Tibial artery (tissue), 4 donors: ENCODE measurements around the gene MYZAP.

ENCODE experiments used
- DNase-seq, 2 donors: peaks; one replicate each; pipeline ENCODE4 v3.0.0-alpha.2; 2019
- H3K27ac ChIP-seq, 2 donors: fragments of 200-600 bp; sonication (generic) in 1 of 2; 1 replicate in 1 of 2; 2 replicates in 1 of 2; pipeline ENCODE4 v1.5.1; 2018 to 2019; ENCODE audit warnings: mild to moderate bottlenecking in 1 of 2
- H3K27me3 ChIP-seq, 2 donors: fragments of 200-600 bp; sonication (generic) in 1 of 2; one replicate each; pipeline versions ENCODE4 v1.5.1 to v1.6.0; 2016 to 2019
- H3K36me3 ChIP-seq, 3 donors: fragments of 200-600 bp; sonication (generic) in 2 of 3; one replicate each; pipeline ENCODE4 v1.5.1; 2016 to 2019; ENCODE audit warnings: mild to moderate bottlenecking in 2 of 3
- H3K4me1 ChIP-seq, 4 donors: fragments of 200-600 bp; sonication (generic) in 2 of 4; 1 replicate in 3 of 4; 2 replicates in 1 of 4; pipeline ENCODE4 v1.5.1; 2016 to 2019
- H3K4me3 ChIP-seq, 2 donors: fragments of 200-600 bp; sonication (generic) in 1 of 2; 1 replicate in 1 of 2; 2 replicates in 1 of 2; pipeline ENCODE4 v1.5.1; 2018 to 2019; ENCODE audit warnings: mild to moderate bottlenecking in 2 of 2
- H3K9me3 ChIP-seq, 3 donors: fragments of 200-600 bp; sonication (generic) in 1 of 3; one replicate each; pipeline ENCODE4 v1.5.1; 2016 to 2019
- CTCF ChIP-seq, 2 experiments: fragments of 200-600 bp in 1 of 2; fragments of 450-650 bp in 1 of 2; IDR thresholded peaks; one replicate each; pipeline ENCODE4 v1.5.1; 2017 to 2019; ENCODE audit warnings: antibody characterized with exemption in 2 of 2, mild to moderate bottlenecking in 1 of 2, moderate library complexity in 1 of 2
- intact Hi-C: fragments of 100-400 bp; cut with DNase I; formaldehyde crosslinking; loops from one replicate; pipeline ENCODE4 v1.15.0; 2023; ENCODE audit warnings: low total_unique reads

The MYZAP gene

GRCh38 chr15:57662091-57662744 is 70.5 kb downstream of the MYZAP start:
- no peak for DNase-seq
- Histone ChIP-seq H3K4me1 (peaks cover 0 to 5% (median 2%) of the 10 kb centered on the region in 4 donors), H3K9me3 (no peaks in the 10 kb centered on the region), H3K4me3 (no peak overlapping the region), H3K27me3 (no peaks in the 10 kb centered on the region), H3K36me3 (no peaks in the 10 kb centered on the region), H3K27ac (no peak overlapping the region)
- no peak for TF ChIP-seq CTCF (IDR thresholded peaks at IDR 0.05)
- intact Hi-C loops = loop anchor here (10.0 kb wide), 1 partner anchor 403 kb away; the partner anchor contains the start of gene ALDH1A2

- H3K9me3 ChIP-seq = no peaks in the 10 kb centered on the region
- H3K4me3 ChIP-seq = no peak overlapping the region
- no peak for DNase-seq
- no peak for TF ChIP-seq CTCF (IDR thresholded peaks at IDR 0.05)
- H3K4me1 ChIP-seq = peaks cover 0 to 10% (median 5%) of the 10 kb centered on the region in 4 donors
- H3K36me3 ChIP-seq = no peaks in the 10 kb centered on the region
- no peak overlapping the region for H3K27ac ChIP-seq
- H3K27me3 ChIP-seq = no peaks in the 10 kb centered on the region
- intact Hi-C loops = loop anchor here (10.0 kb wide), 1 partner anchor 402 kb away; the partner anchor contains the start of gene ALDH1A2
Measured at GRCh38 chr15:57662802-57663201, 71.1 kb downstream of the MYZAP start.

- no peaks in the 10 kb centered on the region for H3K36me3 ChIP-seq
- no peak for TF ChIP-seq CTCF (IDR thresholded peaks at IDR 0.05)
- intact Hi-C loops = loop anchor here (10.0 kb wide), 1 partner anchor 402 kb away; the partner anchor contains the start of gene ALDH1A2
- no peak overlapping the region for H3K4me3 ChIP-seq
- DNase-seq = no peak
- peaks cover 0 to 14% (median 6%) of the 10 kb centered on the region in 4 donors for H3K4me1 ChIP-seq
- no peaks in the 10 kb centered on the region for H3K9me3 ChIP-seq
- no peak overlapping the region for H3K27ac ChIP-seq
- H3K27me3 ChIP-seq = no peaks in the 10 kb centered on the region
Measured at GRCh38 chr15:57663262-57663661, 71.6 kb downstream of the MYZAP start.

- H3K4me1 ChIP-seq = peaks cover 0 to 14% (median 6%) of the 10 kb centered on the region in 4 donors
- no peak for DNase-seq
- H3K27me3 ChIP-seq = no peaks in the 10 kb centered on the region
- TF ChIP-seq CTCF (IDR thresholded peaks at IDR 0.05) = no peak
- intact Hi-C loops = loop anchor here (5.0 to 10.0 kb wide), 3 partner anchors 62 to 400 kb away; partner anchors contain the start of gene ALDH1A2
- no peaks in the 10 kb centered on the region for H3K9me3 ChIP-seq
- H3K4me3 ChIP-seq = no peak overlapping the region
- H3K36me3 ChIP-seq = no peaks in the 10 kb centered on the region
- H3K27ac ChIP-seq = no peak overlapping the region
Measured at GRCh38 chr15:57665194-57665593, 73.5 kb downstream of the MYZAP start.

- Histone ChIP-seq H3K36me3 (no peaks in the 10 kb centered on the region), H3K9me3 (no peaks in the 10 kb centered on the region), H3K27me3 (no peaks in the 10 kb centered on the region), H3K4me1 (peaks cover 0 to 14% (median 6%) of the 10 kb centered on the region in 4 donors), H3K27ac (no peak overlapping the region), H3K4me3 (no peak overlapping the region)
- no peak for TF ChIP-seq CTCF (IDR thresholded peaks at IDR 0.05)
- intact Hi-C loops = loop anchor here (5.0 to 10.0 kb wide), 3 partner anchors 61 to 399 kb away; partner anchors contain the start of gene ALDH1A2
- no peak for DNase-seq
Measured at GRCh38 chr15:57665939-57666338, 74.2 kb downstream of the MYZAP start.
